IMR-90 (cell line): ENCODE measurements around the gene HPSE. TPM values are rescaled to one million over a fixed set of nuclear protein-coding genes. Genes with fewer than 3 reads are reported as not detected.

Source experiments
- ATAC-seq: fragments of 200-7000 bp; cut with Tn5 transposase; 2 replicates; pipeline ENCODE4 v1.9.1; 2020; ENCODE audit warnings: low read depth, mild to moderate bottlenecking, moderate library complexity
- BruUV-seq: library from RNA; stranded (reverse); fragments of 400-500 nt; replicated peaks from 2 replicates; lab custom pipeline; 2021; lab: Mats Ljungman, UMichigan
- CTCF ChIA-PET: fragments of 300-600 bp; formaldehyde crosslinking; extraction: SDS; loops from one replicate; lab custom pipeline; 2021; ENCODE audit warnings: antibody characterized with exemption; lab: Yijun Ruan, JAX
- POLR2A ChIA-PET: fragments of 300-600 bp; sonication (Branson Sonifier 250); formaldehyde crosslinking; loops from one replicate; lab custom pipeline; 2022; ENCODE audit warnings: antibody characterized with exemption; ENCODE audit not compliant: unreplicated experiment; lab: Charles Lee
- DNase-seq: peaks from one replicate; pipeline ENCODE4 v3.0.0; 2013
- H2AFZ ChIP-seq: replicated peaks from 2 replicates; pipeline ENCODE3; 2013; ENCODE audit warnings: low read length, mild to moderate bottlenecking; ENCODE audit not compliant: poor library complexity
- H2AK5ac ChIP-seq: 2 replicates; pipeline ENCODE4 v1.6.1; 2013; ENCODE audit warnings: low read depth, low read length, inconsistent platforms
- H2AK9ac ChIP-seq: replicated peaks from 2 replicates; pipeline ENCODE3; 2013; ENCODE audit warnings: mild to moderate bottlenecking, low read depth, low read length, moderate library complexity; ENCODE audit not compliant: poor library complexity
- H2BK120ac ChIP-seq: 2 replicates; pipeline ENCODE4 v1.6.1; 2013; ENCODE audit warnings: low read depth, low read length, inconsistent platforms
- H2BK15ac ChIP-seq: 3 replicates; pipeline ENCODE4 v1.6.1; 2013; ENCODE audit warnings: low read depth, low read length, inconsistent platforms
- H2BK20ac ChIP-seq: 2 replicates; pipeline ENCODE4 v1.6.1; 2013; ENCODE audit warnings: low read depth, mild to moderate bottlenecking, inconsistent platforms, low read length, moderate library complexity
- H2BK5ac ChIP-seq: 2 replicates; pipeline ENCODE4 v1.6.1; 2013; ENCODE audit warnings: mild to moderate bottlenecking, low read depth, low read length, inconsistent platforms; ENCODE audit not compliant: poor library complexity, severe bottlenecking
- H3K14ac ChIP-seq: replicated peaks from 2 replicates; pipeline ENCODE4 v1.6.1; 2013; ENCODE audit warnings: low read depth, low read length, inconsistent platforms
- H3K18ac ChIP-seq: 2 replicates; pipeline ENCODE4 v1.6.1; 2013; ENCODE audit warnings: low read depth, low read length, control low read depth
- H3K23ac ChIP-seq: 2 replicates; pipeline ENCODE4 v1.6.1; 2013; ENCODE audit warnings: low read depth, low read length, inconsistent platforms
- H3K27ac ChIP-seq: 2 replicates; pipeline ENCODE4 v1.5.1; 2013; ENCODE audit warnings: mild to moderate bottlenecking, control low read depth, low read length; ENCODE audit not compliant: insufficient read depth
- H3K27me3 ChIP-seq: 2 replicates; pipeline ENCODE4 v1.6.1; 2013; ENCODE audit warnings: low read length; ENCODE audit not compliant: control insufficient read depth, insufficient read depth
- H3K36me3 ChIP-seq: 2 replicates; pipeline ENCODE4 v1.6.1; 2013; ENCODE audit warnings: low read length, mixed read lengths; ENCODE audit not compliant: control insufficient read depth, insufficient read depth
- H3K4ac ChIP-seq: 2 replicates; pipeline ENCODE4 v1.6.1; 2013; ENCODE audit warnings: low read depth, low read length, inconsistent platforms
- H3K4me1 ChIP-seq: 2 replicates; pipeline ENCODE4 v1.6.1; 2013; ENCODE audit warnings: low read length, mixed read lengths; ENCODE audit not compliant: control insufficient read depth, insufficient read depth
- H3K4me2 ChIP-seq: 2 replicates; pipeline ENCODE4 v1.6.1; 2013; ENCODE audit warnings: low read depth, mild to moderate bottlenecking, control low read depth, low read length, moderate library complexity
- H3K4me3 ChIP-seq: 2 replicates; pipeline ENCODE4 v1.5.1; 2013; ENCODE audit warnings: low read depth, mild to moderate bottlenecking, control low read depth, low read length, moderate library complexity; ENCODE audit not compliant: insufficient read depth
- H3K56ac ChIP-seq: 2 replicates; pipeline ENCODE4 v1.6.1; 2013; ENCODE audit warnings: low read length, inconsistent platforms; ENCODE audit not compliant: insufficient read depth; ENCODE audit errors: extremely low read depth
- H3K79me1 ChIP-seq, 2 experiments: 2 replicates each; pipeline ENCODE4 v1.6.1; 2013; ENCODE audit warnings: low read length in 2 of 2, inconsistent platforms in 1 of 2, low read depth in 1 of 2
- H3K9ac ChIP-seq: 2 replicates; pipeline ENCODE4 v1.6.1; 2013; ENCODE audit warnings: low read depth, low read length, control low read depth
- H3K9me1 ChIP-seq: 2 replicates; pipeline ENCODE4 v1.6.1; 2013; ENCODE audit warnings: low read length, inconsistent platforms; ENCODE audit not compliant: insufficient read depth
- H3K9me3 ChIP-seq: 2 replicates; pipeline ENCODE4 v1.6.1; 2013; ENCODE audit warnings: low read length; ENCODE audit not compliant: control insufficient read depth, insufficient read depth
- H4K20me1 ChIP-seq: 2 replicates; pipeline ENCODE4 v1.6.1; 2013; ENCODE audit warnings: low read length, inconsistent platforms; ENCODE audit not compliant: insufficient read depth
- H4K5ac ChIP-seq: 2 replicates; pipeline ENCODE4 v1.6.1; 2013; ENCODE audit warnings: mild to moderate bottlenecking, low read depth, low read length, control low read depth
- H4K8ac ChIP-seq, 2 experiments: 2 replicates each; pipeline ENCODE4 v1.6.1; 2013; ENCODE audit warnings: low read depth in 2 of 2, low read length in 2 of 2, control low read depth in 1 of 2, inconsistent platforms in 1 of 2
- H4K91ac ChIP-seq: 2 replicates; pipeline ENCODE4 v1.6.1; 2013; ENCODE audit warnings: low read depth, low read length, inconsistent platforms; ENCODE audit not compliant: insufficient read depth
- BHLHE40 ChIP-seq: fragments of 150-350 bp; IDR thresholded peaks from 2 replicates; pipeline ENCODE4 v1.6.1; 2016; ENCODE audit warnings: mild to moderate bottlenecking, low read depth, low read length
- CEBPB ChIP-seq: IDR thresholded peaks from 2 replicates; pipeline ENCODE4 v1.6.1; 2012; ENCODE audit warnings: low read depth, low read length, improper control_type of control experiment
- CHD1 ChIP-seq: IDR thresholded peaks from 2 replicates; pipeline ENCODE4 v1.6.1; 2012; ENCODE audit warnings: low read depth, low read length, improper control_type of control experiment
- CTCF ChIP-seq: conservative IDR thresholded peaks from 2 replicates; pipeline ENCODE4 v1.5.1; 2012; ENCODE audit warnings: mild to moderate bottlenecking, low read depth, low read length, improper control_type of control experiment
- FOS ChIP-seq: fragments of 150-350 bp; IDR thresholded peaks from 2 replicates; pipeline ENCODE4 v1.6.1; 2016; ENCODE audit warnings: low read depth, low read length
- MAFK ChIP-seq: IDR thresholded peaks from 2 replicates; pipeline ENCODE4 v1.6.1; 2012; ENCODE audit warnings: low read depth, low read length, improper control_type of control experiment
- MAZ ChIP-seq: IDR thresholded peaks from 2 replicates; pipeline ENCODE4 v1.6.1; 2012; ENCODE audit warnings: low read depth, mild to moderate bottlenecking, low read length, improper control_type of control experiment, moderate library complexity, borderline replicate concordance
- MXI1 ChIP-seq: IDR thresholded peaks from 2 replicates; pipeline ENCODE4 v1.6.1; 2012; ENCODE audit warnings: low read depth, mild to moderate bottlenecking, low read length, moderate library complexity, borderline replicate concordance
- NFE2L2 ChIP-seq: fragments of 150-350 bp; IDR thresholded peaks from 2 replicates; pipeline ENCODE4 v1.6.1; 2016; ENCODE audit warnings: low read depth, mild to moderate bottlenecking, low read length
- POLR2A ChIP-seq: IDR thresholded peaks from 2 replicates; pipeline ENCODE4 v1.6.1; 2012; ENCODE audit warnings: mild to moderate bottlenecking, low read depth, low read length
- RAD21 ChIP-seq: IDR thresholded peaks from 2 replicates; pipeline ENCODE4 v1.6.1; 2012; ENCODE audit warnings: low read length, improper control_type of control experiment
- RCOR1 ChIP-seq: IDR thresholded peaks from 2 replicates; pipeline ENCODE4 v1.6.1; 2012; ENCODE audit warnings: mild to moderate bottlenecking, low read length, improper control_type of control experiment; ENCODE audit not compliant: insufficient replicate concordance
- RFX5 ChIP-seq: IDR thresholded peaks from 2 replicates; pipeline ENCODE4 v1.8.0; 2012; ENCODE audit warnings: low read depth, mild to moderate bottlenecking, low read length, moderate library complexity
- SMC3 ChIP-seq: fragments of 150-350 bp; IDR thresholded peaks from 2 replicates; pipeline ENCODE4 v1.6.1; 2016; ENCODE audit warnings: low read depth, mild to moderate bottlenecking, antibody characterized with exemption, low read length, moderate library complexity
- WGBS, 2 experiments: methylation state at CpG; one replicate each; pipeline versions ENCODE4 v1.1.5 to v1.1.7; 2013; ENCODE audit warnings: missing lambda C conversion rate in 2 of 2; ENCODE audit not compliant: insufficient read length in 1 of 2; ENCODE audit errors: extremely low coverage in 2 of 2; 5-methylcytosine and 5-hydroxymethylcytosine counted together
- dilution Hi-C: fragments of 300-500 bp; cut with HindIII; formaldehyde crosslinking; loops from one replicate; pipeline ENCODE4 v1.14.3; 2018; ENCODE audit warnings: low sequenced_read_pairs; ENCODE audit not compliant: unreplicated experiment
- in situ Hi-C: fragments of 300-500 bp; cut with MboI; formaldehyde crosslinking; loops from 3 replicates; pipeline ENCODE4 v1.14.3; 2019; ENCODE audit warnings: low sequenced_read_pairs, inconsistent platforms, mixed read lengths
- intact Hi-C: fragments of 100-400 bp; cut with micrococcal nuclease; formaldehyde crosslinking; loops from 2 replicates; pipeline ENCODE4 v1.10.0; 2022
- polyA plus RNA-seq, 3 experiments: library from polyadenylated mRNA; depleted of rRNA; stranded (reverse); fragments of >200 nt; gene quantifications; 2 replicates each; pipeline ENCODE4 v1.2.3, GENCODE V29; 2012; ENCODE audit warnings: low replicate concordance in 1 of 3
- total RNA-seq: library from RNA; depleted of rRNA; stranded (reverse); fragments of >200 nt; gene quantifications from 2 replicates; pipeline ENCODE4 v1.2.3, GENCODE V29; 2012
- TF ChIP-seq, protein P1 (sequence below): fragments of 150-350 bp; IDR thresholded peaks from 2 replicates; pipeline ENCODE4 v1.6.1; 2016; ENCODE audit warnings: low read depth, mild to moderate bottlenecking, low read length, moderate library complexity, borderline replicate concordance
- TF ChIP-seq, protein P2 (sequence below): fragments of 150-350 bp; IDR thresholded peaks from 2 replicates; pipeline ENCODE4 v1.6.1; 2017; ENCODE audit warnings: mild to moderate bottlenecking, antibody characterized with exemption, low read length, low read depth

The HPSE gene
- total and polyA plus RNA-seq, 2 of the 4 experiments (the other 2 are of a cell fraction), result under 0.01 to 0.09 TPM

DNA sequence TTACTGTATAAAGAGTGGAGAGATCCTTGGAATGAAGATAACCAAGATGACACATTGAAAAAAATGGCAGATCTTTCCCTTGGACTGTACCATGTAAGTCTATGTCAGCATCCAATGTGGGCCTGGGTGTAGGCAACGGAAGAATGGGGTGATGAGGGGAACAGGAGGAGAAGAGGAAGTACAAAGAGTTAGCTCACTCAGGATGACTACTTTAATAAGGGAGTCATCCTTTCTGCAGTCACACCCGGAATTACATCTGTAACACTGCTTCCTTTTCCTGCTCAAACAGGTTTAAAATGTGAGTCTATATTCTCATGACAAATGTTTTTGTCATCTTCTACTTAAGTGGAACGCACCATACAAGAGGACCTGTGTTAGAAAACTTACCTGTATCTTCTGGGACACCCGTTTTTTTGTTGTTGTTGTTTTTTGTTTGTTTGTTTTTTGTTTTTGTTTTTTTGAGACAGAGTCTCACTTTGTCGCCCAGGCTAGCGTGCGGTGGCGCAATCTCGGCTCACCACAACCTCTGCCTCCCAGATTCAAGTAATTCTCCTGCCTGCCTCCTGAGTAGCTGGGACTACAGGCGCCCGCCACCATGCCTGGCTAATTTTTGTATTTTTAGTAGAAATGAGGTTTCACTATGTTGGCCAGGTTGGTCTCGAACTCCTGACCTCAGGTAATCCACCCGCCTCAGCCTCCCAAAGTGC, 18.0 kb downstream of the HPSE start:
- no peak overlapping the region for H3K27ac ChIP-seq
- H3K14ac ChIP-seq, result no peak overlapping the region
- in situ Hi-C loops (no loop called here), dilution Hi-C loops (no loop called here), intact Hi-C loops (no loop called here)
- no peak overlapping the region for H3K56ac ChIP-seq
- no peaks in the 10 kb centered on the region for H3K9me1 ChIP-seq
- H3K18ac ChIP-seq, result no peak overlapping the region
- no peak overlapping the region for H3K4ac ChIP-seq
- no peak overlapping the region for H3K9ac ChIP-seq
- 60% methylated on average over 2 of the region's 13 CpGs; no CpG with 5 or more reads in 1 of the 2 experiments for WGBS, 2 experiments
- H2BK5ac ChIP-seq, result no peak overlapping the region
- H3K4me2 ChIP-seq, result no peak overlapping the region
- H2BK15ac ChIP-seq, result no peak overlapping the region
- no peaks in the 10 kb centered on the region for H3K79me1 ChIP-seq
- no peak for TF ChIP-seq BHLHE40
- TF ChIP-seq NFE2L2, result no peak
- no peak for TF ChIP-seq RAD21
- TF ChIP-seq, protein P1, sequence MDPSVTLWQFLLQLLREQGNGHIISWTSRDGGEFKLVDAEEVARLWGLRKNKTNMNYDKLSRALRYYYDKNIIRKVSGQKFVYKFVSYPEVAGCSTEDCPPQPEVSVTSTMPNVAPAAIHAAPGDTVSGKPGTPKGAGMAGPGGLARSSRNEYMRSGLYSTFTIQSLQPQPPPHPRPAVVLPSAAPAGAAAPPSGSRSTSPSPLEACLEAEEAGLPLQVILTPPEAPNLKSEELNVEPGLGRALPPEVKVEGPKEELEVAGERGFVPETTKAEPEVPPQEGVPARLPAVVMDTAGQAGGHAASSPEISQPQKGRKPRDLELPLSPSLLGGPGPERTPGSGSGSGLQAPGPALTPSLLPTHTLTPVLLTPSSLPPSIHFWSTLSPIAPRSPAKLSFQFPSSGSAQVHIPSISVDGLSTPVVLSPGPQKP, result no peak
- no peak for TF ChIP-seq POLR2A
- no peak for TF ChIP-seq FOS
- TF ChIP-seq MAZ, result no peak
- no peak for TF ChIP-seq MXI1
- no peak for TF ChIP-seq CTCF
- no peak for TF ChIP-seq RCOR1
- TF ChIP-seq CEBPB, result no peak
- TF ChIP-seq RFX5, result no peak
- TF ChIP-seq, protein P2, sequence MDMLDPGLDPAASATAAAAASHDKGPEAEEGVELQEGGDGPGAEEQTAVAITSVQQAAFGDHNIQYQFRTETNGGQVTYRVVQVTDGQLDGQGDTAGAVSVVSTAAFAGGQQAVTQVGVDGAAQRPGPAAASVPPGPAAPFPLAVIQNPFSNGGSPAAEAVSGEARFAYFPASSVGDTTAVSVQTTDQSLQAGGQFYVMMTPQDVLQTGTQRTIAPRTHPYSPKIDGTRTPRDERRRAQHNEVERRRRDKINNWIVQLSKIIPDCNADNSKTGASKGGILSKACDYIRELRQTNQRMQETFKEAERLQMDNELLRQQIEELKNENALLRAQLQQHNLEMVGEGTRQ, result no peak
- TF ChIP-seq CHD1, result no peak
- TF ChIP-seq SMC3, result no peak
- TF ChIP-seq MAFK, result no peak
- BruUV-seq, result no TSS peak
- H4K91ac ChIP-seq, result no peak overlapping the region
- H3K36me3 ChIP-seq, result no peaks in the 10 kb centered on the region
- H4K5ac ChIP-seq, result no peak overlapping the region
- no peaks in the 10 kb centered on the region for H4K20me1 ChIP-seq
- H2BK20ac ChIP-seq, result no peak overlapping the region
- CTCF ChIA-PET, result interaction anchor here (0.5 kb wide), 1 partner anchor 99 kb away, joined by 3 read pairs; no protein-coding TSS in a partner anchor
- no peak overlapping the region for H2AFZ ChIP-seq
- H3K4me1 ChIP-seq, result no peaks in the 10 kb centered on the region
- no peak overlapping the region for H3K4me3 ChIP-seq
- H2AK9ac ChIP-seq, result no peak overlapping the region
- no peak overlapping the region for H2AK5ac ChIP-seq
- DNase-seq (no peak), ATAC-seq (no peak)
- no peak overlapping the region for H4K8ac ChIP-seq
- no peaks in the 10 kb centered on the region for H3K9me3 ChIP-seq
- H3K27me3 ChIP-seq, result peaks cover 2% of the 10 kb centered on the region; the same call in 1 of the 2 replicates
- POLR2A ChIA-PET, result no interaction called here
- no peak overlapping the region for H3K23ac ChIP-seq
- H2BK120ac ChIP-seq, result no peak overlapping the region
